Hepatocyte (in vitro differentiated cells): ENCODE results near the gene PDE11A. TPM values are rescaled to one million over a fixed set of nuclear protein-coding genes. Genes with fewer than 3 reads are reported as not detected.

Experiments
- DNase-seq: peaks from one replicate; pipeline ENCODE4 v3.0.0-alpha.2; 2016; ENCODE audit warnings: low spot score
- H2AFZ ChIP-seq: fragments of 200-600 bp; sonication (generic); 2 replicates; pipeline ENCODE4 v1.6.0; 2016; ENCODE audit warnings: antibody characterized with exemption, mild to moderate bottlenecking
- H3K27ac ChIP-seq: fragments of 200-600 bp; sonication (generic); 2 replicates; pipeline ENCODE4 v1.5.1; 2016; ENCODE audit warnings: mild to moderate bottlenecking
- H3K27me3 ChIP-seq: fragments of 200-600 bp; sonication (generic); 2 replicates; pipeline ENCODE4 v1.6.1; 2016
- H3K36me3 ChIP-seq: fragments of 200-600 bp; sonication (generic); replicated peaks from 2 replicates; pipeline ENCODE4 v1.5.1; 2016; ENCODE audit warnings: low read depth; ENCODE audit not compliant: insufficient read depth
- H3K4me1 ChIP-seq: fragments of 200-600 bp; sonication (generic); 2 replicates; pipeline ENCODE4 v1.5.1; 2016; ENCODE audit warnings: mild to moderate bottlenecking, moderate library complexity; ENCODE audit not compliant: insufficient read depth
- H3K4me2 ChIP-seq: fragments of 200-600 bp; sonication (generic); 2 replicates; pipeline ENCODE4 v1.6.0; 2016
- H3K4me3 ChIP-seq: fragments of 200-600 bp; sonication (generic); 2 replicates; pipeline ENCODE4 v1.5.1; 2016; ENCODE audit warnings: mild to moderate bottlenecking
- H3K79me2 ChIP-seq: fragments of 200-600 bp; sonication (generic); 2 replicates; pipeline ENCODE4 v1.6.0; 2017; ENCODE audit warnings: mild to moderate bottlenecking
- H3K9me2 ChIP-seq: fragments of 200-600 bp; sonication (generic); replicated peaks from 2 replicates; pipeline ENCODE4 v1.6.0; 2017; ENCODE audit warnings: mild to moderate bottlenecking; ENCODE audit not compliant: insufficient read depth
- H3K9me3 ChIP-seq: fragments of 200-600 bp; sonication (generic); 2 replicates; pipeline ENCODE4 v1.5.1; 2016; ENCODE audit warnings: low read depth, mild to moderate bottlenecking
- H4K20me1 ChIP-seq: fragments of 200-600 bp; sonication (generic); 2 replicates; pipeline ENCODE4 v1.6.0; 2016; ENCODE audit warnings: mild to moderate bottlenecking; ENCODE audit not compliant: insufficient read depth, poor library complexity, severe bottlenecking
- CTCF ChIP-seq: fragments of 200-600 bp; sonication (generic); IDR thresholded peaks from 2 replicates; pipeline ENCODE4 v1.5.1; 2016; ENCODE audit warnings: antibody characterized with exemption, mild to moderate bottlenecking; ENCODE audit not compliant: poor library complexity
- EZH2 ChIP-seq: fragments of 200-600 bp; sonication (generic); IDR thresholded peaks from 2 replicates; pipeline ENCODE4 v1.6.1; 2016; ENCODE audit warnings: antibody characterized with exemption, mild to moderate bottlenecking, borderline replicate concordance
- EZH2phosphoT487 ChIP-seq: fragments of 200-600 bp; sonication (generic); IDR thresholded peaks from one replicate; pipeline ENCODE4 v1.6.1; 2018; ENCODE audit warnings: antibody characterized with exemption, mild to moderate bottlenecking, low read depth, moderate library complexity; ENCODE audit not compliant: unreplicated experiment, severe bottlenecking
- WGBS: methylation state at CpG from one replicate; pipeline ENCODE4 v1.1.6; 2016; ENCODE audit warnings: low lambda C conversion rate; ENCODE audit errors: missing lambda C conversion rate; 5-methylcytosine and 5-hydroxymethylcytosine counted together
- polyA plus RNA-seq: library from polyadenylated mRNA; unstranded; fragments of >200 nt; fragmentation: Nextera tagmentation; extraction: Ambion mirVana; gene quantifications from 2 replicates; pipeline ENCODE4 v1.2.1, GENCODE V29; 2016
- total RNA-seq: library from RNA; depleted of rRNA; stranded (reverse); fragments of >200 nt; gene quantifications from 2 replicates; pipeline ENCODE4 v1.2.3, GENCODE V29; 2014

The PDE11A gene
- total and polyA plus RNA-seq, 2 experiments from 2014 or later = 0.71 to 1.9 TPM

- H3K9me2 ChIP-seq = no peaks in the 10 kb centered on the region
- H3K36me3 ChIP-seq = no peaks in the 10 kb centered on the region
- no peaks in the 10 kb centered on the region for H3K9me3 ChIP-seq
- H2AFZ ChIP-seq = no peak overlapping the region
- H3K27me3 ChIP-seq = no peaks in the 10 kb centered on the region
- TF ChIP-seq EZH2phosphoT487 (no peak), CTCF (no peak)
- peaks cover 7% of the 10 kb centered on the region for H3K4me1 ChIP-seq
- WGBS = 84% methylated on average over 5 of the region's 6 CpGs
- no peak for DNase-seq
- no peak overlapping the region for H3K27ac ChIP-seq
- H3K4me3 ChIP-seq = no peak overlapping the region
- no peak overlapping the region for H3K4me2 ChIP-seq
- no peaks in the 10 kb centered on the region for H4K20me1 ChIP-seq
- no peaks in the 10 kb centered on the region for H3K79me2 ChIP-seq
Measured at GRCh38 chr2:177584030-177584692, 488.4 kb downstream of the PDE11A start.

- no peak for TF ChIP-seq CTCF
- no peak for TF ChIP-seq EZH2phosphoT487
- no peak for TF ChIP-seq EZH2
Measured at GRCh38 chr2:177582000-177582399, 490.6 kb downstream of the PDE11A start.

GRCh38 chr2:177579486-177580036, 493.0 kb downstream of the PDE11A start:
- peak; percentile 57 for DNase-seq
- H4K20me1 ChIP-seq = no peaks in the 10 kb centered on the region
- no peak overlapping the region for H3K4me2 ChIP-seq
- TF ChIP-seq CTCF (no peak), EZH2 (no peak), EZH2phosphoT487 (no peak)
- peak overlapping the region; percentile 71 for H3K27ac ChIP-seq
- no peaks in the 10 kb centered on the region for H3K27me3 ChIP-seq
- H3K4me3 ChIP-seq = no peak overlapping the region
- WGBS = 37% methylated on average over 3 of the region's 3 CpGs
- peaks cover 7% of the 10 kb centered on the region for H3K4me1 ChIP-seq
- no peaks in the 10 kb centered on the region for H3K9me3 ChIP-seq
- no peak overlapping the region for H2AFZ ChIP-seq
- no peaks in the 10 kb centered on the region for H3K36me3 ChIP-seq
- no peaks in the 10 kb centered on the region for H3K79me2 ChIP-seq
- H3K9me2 ChIP-seq = no peaks in the 10 kb centered on the region

More at GRCh38 chr2:177582000-177582399, 490.6 kb downstream of the PDE11A start:
- Histone ChIP-seq H3K4me2 (no peak overlapping the region), H3K79me2 (no peaks in the 10 kb centered on the region), H3K4me1 (peaks cover 7% of the 10 kb centered on the region), H3K27me3 (no peaks in the 10 kb centered on the region), H4K20me1 (no peaks in the 10 kb centered on the region), H2AFZ (no peak overlapping the region), H3K4me3 (no peak overlapping the region), H3K27ac (no peak overlapping the region), H3K9me3 (no peaks in the 10 kb centered on the region), H3K36me3 (no peaks in the 10 kb centered on the region), H3K9me2 (no peaks in the 10 kb centered on the region)
- 95% methylated on average over 1 of the region's 1 CpG for WGBS
- DNase-seq = no peak
